GM20431 (cell line): Measurements from ENCODE around the gene HPCA.

Experiments used
- in situ Hi-C: fragments of 300-500 bp; cut with MseI, MboI; formaldehyde crosslinking; loops from one replicate; pipeline ENCODE4 v1.15.0; 2020; ENCODE audit warnings: low sequenced_read_pairs; ENCODE audit not compliant: unreplicated experiment

Gene HPCA

GRCh38 chr1:32888134-32888533 lies 1.8 kb downstream of the HPCA start:
- in situ Hi-C loops, result no loop called here

- in situ Hi-C loops, result no loop called here
These were observed 2.6 kb downstream of the HPCA start for GRCh38 chr1:32888677-32889420.

- in situ Hi-C loops, result no loop called here
These were observed 3.5 kb downstream of the HPCA start for GRCh38 chr1:32889731-32890278.

GRCh38 chr1:32890516-32891240 lies 4.4 kb downstream of the HPCA start:
- in situ Hi-C loops, result no loop called here

- in situ Hi-C loops, result no loop called here
These were observed 4.9 kb downstream of the HPCA start for GRCh38 chr1:32891241-32891570.

GRCh38 chr1:32891630-32892029 lies 5.3 kb downstream of the HPCA start:
- in situ Hi-C loops, result no loop called here

- in situ Hi-C loops, result no loop called here
These were observed 6.3 kb downstream of the HPCA start for GRCh38 chr1:32892368-32893197.

GRCh38 chr1:32893198-32894018 lies 7.1 kb downstream of the HPCA start:
- in situ Hi-C loops, result no loop called here

- in situ Hi-C loops, result no loop called here
These were observed 7.8 kb downstream of the HPCA start for GRCh38 chr1:32894019-32894600.

- in situ Hi-C loops, result no loop called here
These were observed 8.4 kb downstream of the HPCA start for GRCh38 chr1:32894681-32895080.

- in situ Hi-C loops, result no loop called here
These were observed 9.3 kb downstream of the HPCA start for GRCh38 chr1:32895325-32896215.

- in situ Hi-C loops, result no loop called here
These were observed 10.2 kb downstream of the HPCA start for GRCh38 chr1:32896451-32896850.

GRCh38 chr1:32897082-32898049 lies 11.1 kb downstream of the HPCA start:
- in situ Hi-C loops, result no loop called here

- in situ Hi-C loops, result no loop called here
These were observed 11.8 kb downstream of the HPCA start for GRCh38 chr1:32898056-32898455.

GRCh38 chr1:32898958-32899357 lies 12.7 kb downstream of the HPCA start:
- in situ Hi-C loops, result no loop called here

- in situ Hi-C loops, result no loop called here
These were observed 13.4 kb downstream of the HPCA start for GRCh38 chr1:32899586-32900296.
